ENCODE data around the gene KCNH8.
A peak's percentile ranks its signal among the peaks of the same experiment; 100 is the strongest.
"Not testable (repeated sequence)": the region's sequence is repeated elsewhere in the genome, so short reads cannot be mapped to it uniquely, and the experiment has no call there.

The KCNH8 gene

DNA sequence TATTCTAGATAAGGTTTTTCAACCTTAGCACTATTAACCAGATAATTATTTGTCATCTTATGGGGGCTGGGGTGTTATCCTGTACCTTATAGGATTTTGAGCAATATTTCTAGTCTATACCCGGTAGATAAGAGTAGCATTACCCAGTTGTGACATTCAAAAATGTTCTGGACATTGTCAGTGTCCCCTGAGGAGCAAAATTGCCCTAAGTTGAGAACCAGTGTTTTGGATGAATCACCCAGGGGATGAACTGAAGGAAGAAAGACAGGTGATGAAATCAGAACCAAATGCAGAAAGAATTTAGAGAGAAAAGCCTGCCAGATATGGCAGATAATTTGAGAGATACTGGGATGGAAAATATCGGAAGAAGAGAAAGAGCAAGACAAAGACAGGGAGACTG is 58.2 kb downstream of the KCNH8 start:
- Histone ChIP-seq H3K9me3 (no peaks in the 10 kb centered on the region), H3K36me3 (replicated peaks) (no peaks in the 10 kb centered on the region), H3K4me3 (no peak overlapping the region), H3K4me1 (no peaks in the 10 kb centered on the region), H3K27me3 (ENCODE audit: low read depth) (no peaks in the 10 kb centered on the region)
- in situ Hi-C loops (cut with MboI; ENCODE audit: low sequenced_read_pairs) = no loop called here
- no peak for DNase-seq (ENCODE audit: low spot score in 2 of 2)

DNA sequence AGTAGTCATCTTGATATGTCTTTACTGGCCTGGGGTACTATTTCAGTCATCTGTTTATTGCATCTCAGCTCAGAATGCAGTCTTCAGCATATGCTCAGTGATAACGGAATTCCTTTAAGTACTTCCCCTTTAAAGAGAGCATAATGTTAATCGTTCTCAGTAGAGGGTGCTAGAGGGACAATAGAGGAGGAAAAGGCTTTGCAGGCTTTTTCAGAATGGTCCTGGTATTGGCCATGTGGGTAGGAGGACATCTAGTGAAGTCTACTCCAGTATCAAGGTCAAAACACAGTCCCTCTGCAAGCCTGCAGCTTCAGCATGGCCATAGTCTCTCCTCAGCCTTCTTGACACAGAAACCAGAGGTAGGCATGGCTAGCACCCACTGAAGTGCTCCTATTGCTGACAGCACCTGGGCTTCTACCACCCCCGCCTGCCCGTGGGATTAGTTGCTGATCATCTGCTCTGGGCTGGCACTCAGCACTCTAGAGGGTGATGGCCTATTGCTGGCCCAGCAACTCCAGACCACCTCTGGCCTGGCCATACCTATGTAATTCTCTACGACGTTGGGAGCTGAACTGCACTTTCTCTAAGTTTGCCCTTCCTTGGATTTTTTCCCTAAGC is 65.4 kb downstream of the KCNH8 start:
- in situ Hi-C loops (cut with MboI; ENCODE audit: low sequenced_read_pairs) = no loop called here
- no peaks in the 10 kb centered on the region for H3K4me1 ChIP-seq
- peak in 1 of 2 experiments; percentile 36 for DNase-seq (ENCODE audit: low spot score in 2 of 2)

DNA sequence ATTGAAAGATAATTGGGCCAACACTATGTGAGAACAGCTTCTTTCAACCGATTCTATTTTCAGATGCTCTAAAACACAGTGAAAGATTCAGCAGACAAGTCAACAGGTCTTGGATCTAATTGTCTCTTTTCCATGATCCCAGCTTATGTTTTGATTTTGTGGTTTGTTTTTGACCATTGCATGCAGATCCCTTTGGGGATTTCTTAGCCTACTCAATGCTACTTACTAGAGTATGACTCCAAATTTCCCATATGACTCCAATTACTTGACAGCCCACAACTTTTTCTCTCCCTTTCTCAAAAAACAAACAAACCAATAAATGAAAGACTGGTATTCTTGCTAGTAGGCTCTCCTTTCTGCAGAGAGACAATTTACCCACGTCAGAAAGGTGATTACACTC is 67.1 kb downstream of the KCNH8 start:
- Histone ChIP-seq H3K9me3 (no peaks in the 10 kb centered on the region), H3K4me1 (no peaks in the 10 kb centered on the region), H3K4me3 (no peak overlapping the region), H3K27me3 (ENCODE audit: low read depth) (no peaks in the 10 kb centered on the region), H3K36me3 (replicated peaks) (no peaks in the 10 kb centered on the region)
- in situ Hi-C loops (cut with MboI; ENCODE audit: low sequenced_read_pairs) = no loop called here
- DNase-seq (ENCODE audit: low spot score in 2 of 2) = no peak

More for the DNA sequence above, 65.4 kb downstream of the KCNH8 start:
- Histone ChIP-seq H3K36me3 (replicated peaks) (no peaks in the 10 kb centered on the region), H3K9me3 (no peaks in the 10 kb centered on the region), H3K27me3 (ENCODE audit: low read depth) (no peaks in the 10 kb centered on the region), H3K4me3 (no peak overlapping the region)

DNA sequence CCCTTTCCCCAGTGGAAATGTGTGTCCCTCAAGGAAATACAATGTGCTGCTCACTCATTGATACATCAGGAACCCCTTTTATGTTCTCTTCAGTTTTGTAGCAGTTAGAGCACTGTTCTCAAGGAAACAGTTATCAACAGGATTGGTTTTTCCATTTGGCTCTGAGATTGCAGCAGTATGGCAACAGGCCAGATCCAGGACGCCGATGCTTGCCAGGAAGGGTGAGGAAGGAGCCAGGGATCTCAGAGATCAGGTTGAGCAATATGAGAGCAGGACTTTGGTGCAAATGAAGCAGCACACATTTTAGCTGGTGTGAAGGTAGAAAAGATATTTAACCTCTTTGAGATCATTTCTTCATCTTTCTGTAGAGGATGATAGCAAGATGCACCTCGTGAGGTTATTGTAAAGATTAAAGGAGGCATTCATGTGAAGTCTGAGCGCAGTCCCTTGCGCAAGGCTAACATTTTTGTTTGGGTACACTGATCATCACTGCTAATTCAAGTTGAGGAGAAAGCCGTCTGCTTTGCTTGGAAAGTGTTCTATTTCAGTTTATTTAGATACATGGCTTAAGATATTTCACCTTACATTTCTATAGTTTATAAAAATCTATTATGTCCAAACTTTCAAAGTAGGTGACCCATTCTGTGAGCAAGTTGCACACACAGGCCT is 68.5 kb downstream of the KCNH8 start:
- Histone ChIP-seq H3K27me3 (ENCODE audit: low read depth) (no peaks in the 10 kb centered on the region), H3K4me1 (no peaks in the 10 kb centered on the region), H3K9me3 (no peaks in the 10 kb centered on the region), H3K36me3 (replicated peaks) (no peaks in the 10 kb centered on the region), H3K4me3 (no peak overlapping the region)
- in situ Hi-C loops (cut with MboI; ENCODE audit: low sequenced_read_pairs) = no loop called here
- DNase-seq (ENCODE audit: low spot score in 2 of 2) = no peak

DNA sequence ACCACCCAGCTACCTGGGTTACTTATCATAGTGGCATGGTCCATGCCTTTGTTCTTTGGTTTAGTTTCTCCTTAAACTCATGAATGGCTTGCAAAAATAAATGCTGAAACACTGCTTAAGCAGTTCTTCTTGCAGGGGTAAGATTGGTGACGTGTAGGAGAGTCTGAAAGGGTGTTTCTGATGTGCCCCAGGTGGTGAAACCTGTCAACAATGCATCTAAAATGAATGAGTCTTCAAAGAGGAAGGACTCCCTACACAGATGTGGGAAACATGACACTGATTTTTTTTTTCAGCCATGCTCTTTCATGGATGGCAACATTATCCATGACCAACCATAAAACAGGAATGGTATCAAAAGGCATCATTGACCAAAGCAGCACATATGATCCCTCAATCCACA is 72.0 kb downstream of the KCNH8 start:
- H3K4me3 ChIP-seq = no peak overlapping the region
- in situ Hi-C loops (cut with MboI; ENCODE audit: low sequenced_read_pairs) = no loop called here
- H3K36me3 ChIP-seq (replicated peaks) = no peaks in the 10 kb centered on the region
- no peaks in the 10 kb centered on the region for H3K27me3 ChIP-seq (ENCODE audit: low read depth)
- H3K9me3 ChIP-seq = no peaks in the 10 kb centered on the region
- DNase-seq (ENCODE audit: low spot score in 2 of 2) = no peak
- H3K4me1 ChIP-seq = no peaks in the 10 kb centered on the region

DNA sequence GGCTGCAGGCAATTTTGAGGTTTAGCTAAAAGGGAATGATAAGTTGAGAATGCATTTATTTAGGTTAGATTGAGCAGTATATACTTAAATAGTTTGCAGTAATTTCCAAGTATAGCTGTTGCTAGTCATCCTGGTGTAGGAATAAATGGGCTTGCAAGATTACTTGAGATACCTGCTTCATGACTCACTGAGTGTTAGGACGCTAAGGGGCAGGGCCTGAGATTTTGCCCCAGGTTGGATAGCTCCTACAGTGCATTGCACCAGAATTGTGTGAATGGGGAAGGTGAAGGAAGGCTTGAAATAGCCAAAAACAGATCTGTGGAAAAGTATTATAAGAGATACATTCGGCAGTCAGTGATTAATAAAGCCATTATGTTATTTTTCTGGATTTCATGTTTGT is 72.8 kb downstream of the KCNH8 start:
- no peak for DNase-seq (ENCODE audit: low spot score in 2 of 2)
- no peaks in the 10 kb centered on the region for H3K27me3 ChIP-seq (ENCODE audit: low read depth)
- no peaks in the 10 kb centered on the region for H3K4me1 ChIP-seq
- no peaks in the 10 kb centered on the region for H3K36me3 ChIP-seq (replicated peaks)
- H3K4me3 ChIP-seq = no peak overlapping the region
- no peaks in the 10 kb centered on the region for H3K9me3 ChIP-seq
- in situ Hi-C loops (cut with MboI; ENCODE audit: low sequenced_read_pairs) = no loop called here

DNA sequence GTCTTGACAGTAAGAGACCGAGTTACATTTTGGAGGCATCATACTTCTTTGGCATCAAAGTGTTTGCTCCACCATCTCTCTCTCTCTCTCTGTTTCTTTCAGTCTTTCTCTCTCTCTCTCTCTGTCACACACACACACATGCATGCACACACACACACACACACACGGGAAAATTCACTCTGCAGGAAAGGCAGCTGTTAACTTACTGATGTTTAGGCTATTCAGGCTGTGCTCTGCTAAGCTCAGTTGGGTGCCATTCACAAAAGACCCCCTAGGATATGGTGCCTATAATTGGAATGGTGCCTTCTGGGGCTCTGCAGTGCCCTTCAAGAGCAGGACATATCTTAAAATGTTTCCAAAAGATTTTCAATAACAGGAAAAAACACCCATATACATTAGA is 78.2 kb downstream of the KCNH8 start:
- H3K27me3 ChIP-seq (ENCODE audit: low read depth) = no peaks in the 10 kb centered on the region
- no peaks in the 10 kb centered on the region for H3K36me3 ChIP-seq (replicated peaks)
- H3K4me3 ChIP-seq = no peak overlapping the region
- DNase-seq (ENCODE audit: low spot score in 2 of 2) = no peak
- H3K9me3 ChIP-seq = no peaks in the 10 kb centered on the region
- H3K4me1 ChIP-seq = peaks cover 5% of the 10 kb centered on the region
- in situ Hi-C loops (cut with MboI; ENCODE audit: low sequenced_read_pairs) = no loop called here

DNA sequence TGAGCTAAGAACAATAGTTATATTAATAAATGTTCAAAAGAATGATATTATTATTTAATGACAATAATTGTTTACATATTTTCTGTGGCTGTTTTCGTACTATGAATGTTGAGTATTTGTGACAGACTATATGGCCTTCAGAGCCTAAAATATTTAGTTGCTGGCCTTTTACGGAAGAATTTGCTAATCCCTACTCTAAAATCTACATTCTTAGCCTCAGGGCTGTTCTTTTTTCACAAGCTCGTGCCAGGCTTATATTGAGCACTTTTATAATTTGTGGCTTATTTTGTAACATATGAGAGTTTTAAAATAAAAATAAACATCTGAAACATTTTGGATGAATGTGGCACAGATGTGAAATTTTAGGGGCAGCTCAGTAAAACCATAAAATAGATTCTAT is 79.9 kb downstream of the KCNH8 start:
- in situ Hi-C loops (cut with MboI; ENCODE audit: low sequenced_read_pairs) = no loop called here
- peak in 1 of 2 experiments; percentile 28 for DNase-seq (ENCODE audit: low spot score in 2 of 2)
- H3K9me3 ChIP-seq = no peaks in the 10 kb centered on the region
- H3K36me3 ChIP-seq (replicated peaks) = no peaks in the 10 kb centered on the region
- no peak overlapping the region for H3K4me3 ChIP-seq
- no peaks in the 10 kb centered on the region for H3K27me3 ChIP-seq (ENCODE audit: low read depth)
- peaks cover 5% of the 10 kb centered on the region for H3K4me1 ChIP-seq

DNA sequence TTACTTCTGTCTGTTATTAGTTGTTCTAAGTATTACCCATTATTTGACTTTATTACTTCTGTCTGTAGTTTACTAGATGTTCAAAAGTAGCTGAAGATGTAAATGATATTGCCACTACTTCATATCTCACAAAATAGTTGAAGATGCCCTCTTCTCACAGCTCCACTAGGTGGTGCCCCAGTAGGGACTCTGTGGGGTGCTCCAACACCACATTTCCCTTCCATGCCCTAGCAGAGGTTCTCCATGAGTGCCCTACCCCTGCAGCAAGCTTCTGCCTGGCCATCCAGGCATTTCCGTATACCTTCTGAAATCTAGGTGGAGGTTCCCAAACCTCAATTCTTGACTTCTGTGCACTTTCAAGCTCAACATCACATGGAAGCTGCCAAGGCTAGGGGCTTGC is 80.8 kb downstream of the KCNH8 start:
- no peak for DNase-seq (ENCODE audit: low spot score in 2 of 2)
- H3K4me3 ChIP-seq = no peak overlapping the region
- in situ Hi-C loops (cut with MboI; ENCODE audit: low sequenced_read_pairs) = no loop called here

DNA sequence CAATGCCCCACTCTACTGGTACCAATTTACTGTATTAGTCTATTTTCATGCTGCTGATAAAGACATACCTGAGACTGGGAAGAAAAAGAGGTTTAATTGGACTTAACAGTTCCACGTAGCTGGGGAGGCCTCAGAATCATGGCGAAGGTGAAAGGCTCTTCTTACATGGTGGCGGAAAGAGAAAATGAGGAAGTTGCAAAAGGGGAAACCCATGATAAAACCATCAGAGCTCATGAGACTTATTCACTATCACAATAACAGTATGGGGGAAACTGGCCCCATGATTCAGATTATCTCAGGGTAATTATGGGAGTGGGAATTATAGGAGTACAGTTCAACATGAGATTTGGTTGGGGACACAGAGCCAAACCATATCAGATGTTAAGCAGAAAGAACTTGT is 81.6 kb downstream of the KCNH8 start:
- in situ Hi-C loops (cut with MboI; ENCODE audit: low sequenced_read_pairs); H3K4me3 ChIP-seq; H3K36me3 ChIP-seq (replicated peaks); DNase-seq (ENCODE audit: low spot score in 2 of 2); H3K27me3 ChIP-seq (ENCODE audit: low read depth); H3K4me1 ChIP-seq; H3K9me3 ChIP-seq: not testable (repeated sequence)

More for the DNA sequence above, 80.8 kb downstream of the KCNH8 start:
- H3K36me3 ChIP-seq (replicated peaks) = no peaks in the 10 kb centered on the region
- H3K27me3 ChIP-seq (ENCODE audit: low read depth) = no peaks in the 10 kb centered on the region
- H3K9me3 ChIP-seq = no peaks in the 10 kb centered on the region
- peaks cover 5% of the 10 kb centered on the region for H3K4me1 ChIP-seq

DNA sequence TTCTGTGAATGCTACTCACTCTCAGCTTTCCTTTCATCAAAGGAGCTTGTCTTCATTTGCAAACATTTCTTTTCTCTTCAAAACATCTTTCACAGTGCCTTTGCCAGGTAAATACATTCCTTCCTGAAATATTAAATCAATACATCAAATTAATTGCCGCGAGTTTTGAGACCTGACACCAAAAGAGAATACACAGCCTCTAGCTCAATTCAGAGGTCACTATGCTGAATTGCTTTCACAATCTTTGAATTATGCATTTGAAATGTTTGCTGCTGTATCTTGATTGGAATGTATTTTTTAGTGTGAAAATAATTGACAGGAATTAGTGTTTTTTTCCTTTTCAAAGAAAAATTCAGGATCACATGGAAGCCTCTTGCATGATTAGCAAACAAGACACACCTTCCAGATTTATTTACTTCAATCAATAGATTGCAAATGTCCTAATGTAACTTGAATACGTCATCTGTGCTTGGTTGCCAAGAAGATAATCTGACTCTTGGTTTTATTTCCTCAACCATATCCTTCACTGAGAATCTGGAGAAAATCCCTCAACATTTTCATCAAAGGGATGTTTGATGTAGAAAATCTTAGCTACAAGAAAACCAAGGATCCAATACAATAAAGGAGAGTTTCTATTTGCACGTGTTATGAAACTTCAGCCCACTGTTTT is 83.6 kb downstream of the KCNH8 start:
- Histone ChIP-seq H3K4me3 (no peak overlapping the region), H3K36me3 (replicated peaks) (no peaks in the 10 kb centered on the region), H3K9me3 (no peaks in the 10 kb centered on the region), H3K27me3 (ENCODE audit: low read depth) (no peaks in the 10 kb centered on the region), H3K4me1 (peaks cover 10% of the 10 kb centered on the region)
- in situ Hi-C loops (cut with MboI; ENCODE audit: low sequenced_read_pairs) = no loop called here
- DNase-seq (ENCODE audit: low spot score in 2 of 2) = no peak

DNA sequence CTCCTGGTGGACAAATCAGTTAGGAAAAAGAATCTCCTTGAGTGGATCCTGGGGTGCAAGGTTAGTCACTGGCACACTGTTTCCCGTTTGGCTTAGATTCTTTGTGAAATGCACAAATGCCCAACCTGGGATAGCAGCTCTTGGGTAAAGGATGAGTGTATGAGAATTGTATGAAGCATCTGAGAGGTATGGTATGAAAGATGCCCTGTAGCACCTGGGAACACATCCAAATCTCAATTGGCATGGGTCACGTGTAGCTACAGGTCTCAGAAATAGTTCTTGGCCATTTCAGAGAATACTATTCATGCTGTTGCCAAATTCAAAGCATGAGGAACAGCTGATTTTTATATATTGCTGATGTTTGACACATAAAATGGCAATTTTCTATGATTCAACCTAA is 84.3 kb downstream of the KCNH8 start:
- Histone ChIP-seq H3K4me1 (peaks cover 14% of the 10 kb centered on the region), H3K27me3 (ENCODE audit: low read depth) (no peaks in the 10 kb centered on the region), H3K9me3 (no peaks in the 10 kb centered on the region), H3K36me3 (replicated peaks) (no peaks in the 10 kb centered on the region), H3K4me3 (no peak overlapping the region)
- in situ Hi-C loops (cut with MboI; ENCODE audit: low sequenced_read_pairs) = no loop called here
- no peak for DNase-seq (ENCODE audit: low spot score in 2 of 2)

DNA sequence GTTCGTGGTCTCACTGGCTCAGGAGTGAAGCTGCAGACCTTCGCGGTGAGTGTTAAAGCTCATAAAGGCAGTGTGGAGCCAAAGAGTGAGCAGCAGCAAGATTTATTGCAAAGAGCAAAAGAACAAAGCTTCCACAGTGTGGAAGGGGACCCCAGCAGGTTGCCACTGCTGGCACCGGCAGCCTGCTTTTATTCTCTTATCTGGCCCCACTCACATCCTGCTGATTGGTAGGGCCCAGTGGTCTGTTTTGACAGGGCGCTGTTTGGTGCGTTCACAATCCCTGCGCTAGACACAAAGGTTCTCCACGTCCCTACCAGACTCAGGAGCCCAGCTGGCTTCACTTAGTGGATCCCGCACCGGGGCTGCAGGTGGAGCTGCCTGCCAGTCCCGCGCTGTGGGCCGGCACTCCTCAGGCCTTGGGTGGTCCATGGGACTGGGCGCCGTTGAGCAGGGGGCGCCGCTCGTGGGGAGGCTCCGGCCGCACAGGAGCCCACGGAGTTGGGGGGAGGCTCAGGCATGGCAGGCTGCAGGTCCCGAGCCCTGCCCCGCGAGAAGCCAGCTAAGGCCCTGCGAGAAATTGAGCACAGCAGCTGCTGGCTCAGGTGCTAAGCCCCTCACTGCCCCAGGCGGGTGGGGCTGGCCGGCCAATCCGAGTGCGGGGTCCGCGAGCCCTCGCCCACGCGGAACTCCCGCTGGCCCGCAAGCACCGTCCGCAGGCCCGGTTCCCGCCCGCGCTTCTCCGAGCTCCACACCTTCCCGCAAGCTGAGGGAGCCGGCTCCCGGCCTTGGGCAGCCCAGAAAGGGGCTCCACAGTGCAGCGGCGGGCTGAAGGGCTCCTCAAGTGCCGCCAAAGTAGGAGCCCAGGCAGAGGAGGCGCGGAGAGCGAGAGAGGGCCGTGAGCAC is 85.8 kb downstream of the KCNH8 start:
- H3K4me1 ChIP-seq; DNase-seq (ENCODE audit: low spot score in 2 of 2); in situ Hi-C loops (cut with MboI; ENCODE audit: low sequenced_read_pairs); H3K9me3 ChIP-seq; H3K36me3 ChIP-seq (replicated peaks); H3K27me3 ChIP-seq (ENCODE audit: low read depth); H3K4me3 ChIP-seq: not testable (repeated sequence)

DNA sequence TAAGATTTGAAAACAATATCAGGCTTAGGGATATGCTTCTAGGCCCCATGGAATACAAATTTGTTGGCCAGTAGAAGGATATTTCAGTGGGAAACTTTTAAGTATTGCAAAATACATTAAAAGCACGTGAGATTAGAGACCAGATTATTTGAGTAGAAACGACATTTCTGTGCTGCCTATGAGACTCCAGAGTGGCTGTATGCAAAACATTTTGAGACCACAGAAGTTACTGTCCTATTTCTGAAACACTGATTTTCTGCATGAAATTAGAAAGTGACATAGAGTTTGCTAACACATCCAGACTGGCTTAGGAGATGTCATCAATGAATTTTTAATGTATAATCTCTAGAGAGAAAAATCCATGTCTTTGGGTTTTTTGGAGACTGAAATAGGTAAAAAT is 99.8 kb downstream of the KCNH8 start:
- H3K27me3 ChIP-seq (ENCODE audit: low read depth) = no peaks in the 10 kb centered on the region
- no peak overlapping the region for H3K4me3 ChIP-seq
- H3K9me3 ChIP-seq = no peaks in the 10 kb centered on the region
- in situ Hi-C loops (cut with MboI; ENCODE audit: low sequenced_read_pairs) = no loop called here
- peaks cover 11% of the 10 kb centered on the region for H3K4me1 ChIP-seq
- H3K36me3 ChIP-seq (replicated peaks) = no peaks in the 10 kb centered on the region
- DNase-seq (ENCODE audit: low spot score in 2 of 2) = no peak
